HepG2 (cell line): ENCODE data around the gene CABLES1. TPM values are rescaled to one million over a fixed set of nuclear protein-coding genes. Genes with fewer than 3 reads are reported as not detected.
A peak's percentile ranks its signal among the peaks of the same experiment; 100 is the strongest.

Source experiments
- AFF4 ChIP-seq: sonication (generic); formaldehyde crosslinking; IDR thresholded peaks from 2 replicates; pipeline ENCODE4 v1.4.0; 2020; ENCODE audit warnings: missing genetic modification reagents
- ARHGAP35 ChIP-seq: sonication (generic); formaldehyde crosslinking; IDR thresholded peaks from 2 replicates; pipeline ENCODE4 v1.9.0; 2022; ENCODE audit warnings: mild to moderate bottlenecking, inconsistent platforms, moderate library complexity, missing genetic modification reagents, borderline replicate concordance
- BRF2 ChIP-seq: sonication (generic); formaldehyde crosslinking; IDR thresholded peaks from 2 replicates; pipeline ENCODE4 v1.8.1; 2022; ENCODE audit warnings: mild to moderate bottlenecking, missing genetic modification reagents
- CENPX ChIP-seq: sonication (generic); formaldehyde crosslinking; IDR thresholded peaks from 2 replicates; pipeline ENCODE4 v1.9.0; 2021; ENCODE audit warnings: mild to moderate bottlenecking, missing genetic modification reagents, moderate library complexity
- DDIT3 ChIP-seq: sonication (generic); formaldehyde crosslinking; IDR thresholded peaks from 2 replicates; pipeline ENCODE4 v1.4.0; 2020; ENCODE audit warnings: mild to moderate bottlenecking, missing genetic modification reagents
- ERF ChIP-seq: IDR thresholded peaks from 2 replicates; pipeline ENCODE4 v1.6.1; 2018; ENCODE audit warnings: missing biosample characterization, missing genetic modification reagents
- FOXO1 ChIP-seq: sonication (generic); formaldehyde crosslinking; IDR thresholded peaks from 2 replicates; pipeline ENCODE4 v1.4.0; 2020; ENCODE audit warnings: missing genetic modification reagents
- HNF1B ChIP-seq: sonication (generic); formaldehyde crosslinking; IDR thresholded peaks from 2 replicates; pipeline ENCODE4 v1.5.1; 2020; ENCODE audit warnings: mild to moderate bottlenecking, moderate library complexity, missing genetic modification reagents
- HNRNPLL ChIP-seq: fragments of 200-400 bp; formaldehyde crosslinking; IDR thresholded peaks from 2 replicates; pipeline ENCODE4 v1.6.1; 2017; ENCODE audit warnings: mild to moderate bottlenecking, low read depth, low read length; ENCODE audit not compliant: poor library complexity, severe bottlenecking
- KMT2A ChIP-seq: sonication (generic); formaldehyde crosslinking; IDR thresholded peaks from 2 replicates; pipeline ENCODE4 v1.4.0; 2020; ENCODE audit warnings: missing genetic modification reagents
- NAIF1 ChIP-seq: sonication (generic); formaldehyde crosslinking; IDR thresholded peaks from 2 replicates; pipeline ENCODE4 v1.5.0; 2020; ENCODE audit warnings: mild to moderate bottlenecking, missing genetic modification reagents, borderline replicate concordance
- NCOA1 ChIP-seq: sonication (generic); formaldehyde crosslinking; IDR thresholded peaks from 2 replicates; pipeline ENCODE4 v1.9.0; 2021; ENCODE audit warnings: missing genetic modification reagents
- NCOA5 ChIP-seq: sonication (generic); formaldehyde crosslinking; IDR thresholded peaks from 2 replicates; pipeline ENCODE4 v1.4.0; 2020; ENCODE audit warnings: missing genetic modification reagents
- NPAS2 ChIP-seq: sonication (generic); formaldehyde crosslinking; IDR thresholded peaks from 2 replicates; pipeline ENCODE4 v1.8.0; 2022; ENCODE audit warnings: mild to moderate bottlenecking, missing genetic modification reagents, borderline replicate concordance
- RXRB ChIP-seq: IDR thresholded peaks from 2 replicates; pipeline ENCODE4 v1.6.1; 2016; ENCODE audit warnings: borderline replicate concordance, missing genetic modification reagents, missing compliant biosample characterization
- STAT5B ChIP-seq: sonication (generic); formaldehyde crosslinking; IDR thresholded peaks from 2 replicates; pipeline ENCODE4 v1.4.0; 2020; ENCODE audit warnings: missing genetic modification reagents
- ZBTB21 ChIP-seq: sonication (generic); formaldehyde crosslinking; IDR thresholded peaks from 2 replicates; pipeline ENCODE4 v1.4.0; 2020; ENCODE audit warnings: missing genetic modification reagents
- ZBTB25 ChIP-seq: IDR thresholded peaks from 2 replicates; pipeline ENCODE4 v1.6.1; 2018; ENCODE audit warnings: missing genetic modification reagents
- ZNF367 ChIP-seq: sonication (generic); formaldehyde crosslinking; IDR thresholded peaks from 2 replicates; pipeline ENCODE4 v1.4.0; 2020; ENCODE audit warnings: missing genetic modification reagents, borderline replicate concordance
- ZNF557 ChIP-seq: sonication (generic); formaldehyde crosslinking; IDR thresholded peaks from 2 replicates; pipeline ENCODE4 v1.4.0; 2020; ENCODE audit warnings: missing genetic modification reagents
- ZNF660 ChIP-seq: sonication (generic); formaldehyde crosslinking; IDR thresholded peaks from 2 replicates; pipeline ENCODE4 v1.5.1; 2020; ENCODE audit warnings: mild to moderate bottlenecking, low read depth, missing genetic modification reagents, borderline replicate concordance
- ZSCAN22 ChIP-seq: sonication (generic); formaldehyde crosslinking; IDR thresholded peaks from 2 replicates; pipeline ENCODE4 v1.4.0; 2020; ENCODE audit warnings: mild to moderate bottlenecking, missing genetic modification reagents
- polyA plus RNA-seq, 8 experiments: library from polyadenylated mRNA; depleted of rRNA in 3 of 8; stranded (reverse) in 7 of 8; unstranded in 1 of 8; fragments of >200 nt; fragmentation: Illumina TruSeq in 4 of 8; extraction: Trizol in 4 of 8; gene quantifications; 2 replicates each; pipeline versions ENCODE4 v1.2.1 to v1.2.3, GENCODE V29; 2011 to 2016; ENCODE audit warnings: low read depth in 4 of 8, missing spikeins in 1 of 8, mixed read lengths in 1 of 8; ENCODE audit not compliant: insufficient read depth in 1 of 8
- total RNA-seq, 5 experiments: library from RNA; depleted of rRNA; stranded (reverse); fragments of >200 nt; fragmentation: Illumina TruSeq; extraction: Trizol; gene quantifications; 2 replicates each; pipeline ENCODE4 v1.2.3, GENCODE V29; 2016; ENCODE audit warnings: low read depth in 1 of 5

CABLES1 gene
- total and polyA plus RNA-seq, 2 of the 13 experiments (the other 11 are each of a cell fraction or from before 2014, with no cell fraction given), result 14.7 to 25.8 TPM

GRCh38 chr18:23134780-23135549 is at the start of gene CABLES1 (continued):
- TF ChIP-seq ZNF367 (CRISPR knock-in tag) (no peak), ARHGAP35 (CRISPR knock-in tag) (no peak), NAIF1 (no peak), DDIT3 (CRISPR knock-in tag) (no peak), ERF (CRISPR knock-in tag) (peak; percentile 87), CENPX (CRISPR knock-in tag) (no peak), FOXO1 (CRISPR knock-in tag) (no peak; the same call in 1 of the 2 replicates), ZNF557 (no peak), STAT5B (0 out of 2 replicates have a peak, but pooled peaks have one; percentile 47), HNF1B (CRISPR knock-in tag) (no peak), KMT2A (CRISPR knock-in tag) (peak; percentile 80), NCOA1 (CRISPR knock-in tag) (no peak), AFF4 (CRISPR knock-in tag) (no peak; the same call in 1 of the 2 replicates), NCOA5 (CRISPR knock-in tag) (no peak), ZBTB25 (CRISPR knock-in tag) (no peak), ZSCAN22 (CRISPR knock-in tag) (no peak), RXRB (CRISPR knock-in tag) (no peak), ZBTB21 (CRISPR knock-in tag) (no peak), BRF2 (CRISPR knock-in tag) (0 out of 2 replicates have a peak, but pooled peaks have one; percentile 71), NPAS2 (CRISPR knock-in tag) (no peak), HNRNPLL (peak; percentile 52), ZNF660 (no peak)
